Testis (tissue), 2 donors: ENCODE results near the gene SNAI3.

Source experiments
- POLR2A ChIP-seq: fragments of 450-650 bp; IDR thresholded peaks from one replicate; pipeline ENCODE4 v1.6.1; 2017; ENCODE audit warnings: antibody characterized with exemption, mild to moderate bottlenecking, moderate library complexity
- TF ChIP-seq, protein P1 (sequence below), 3 experiments: fragments of 450-650 bp in 2 of 3; fragments of 200-600 bp in 1 of 3; sonication (generic) in 1 of 3; IDR thresholded peaks; one replicate each; pipeline ENCODE4 v1.5.1; 2016 to 2019; ENCODE audit warnings: antibody characterized with exemption in 3 of 3, mild to moderate bottlenecking in 2 of 3, moderate library complexity in 1 of 3

DNA sequence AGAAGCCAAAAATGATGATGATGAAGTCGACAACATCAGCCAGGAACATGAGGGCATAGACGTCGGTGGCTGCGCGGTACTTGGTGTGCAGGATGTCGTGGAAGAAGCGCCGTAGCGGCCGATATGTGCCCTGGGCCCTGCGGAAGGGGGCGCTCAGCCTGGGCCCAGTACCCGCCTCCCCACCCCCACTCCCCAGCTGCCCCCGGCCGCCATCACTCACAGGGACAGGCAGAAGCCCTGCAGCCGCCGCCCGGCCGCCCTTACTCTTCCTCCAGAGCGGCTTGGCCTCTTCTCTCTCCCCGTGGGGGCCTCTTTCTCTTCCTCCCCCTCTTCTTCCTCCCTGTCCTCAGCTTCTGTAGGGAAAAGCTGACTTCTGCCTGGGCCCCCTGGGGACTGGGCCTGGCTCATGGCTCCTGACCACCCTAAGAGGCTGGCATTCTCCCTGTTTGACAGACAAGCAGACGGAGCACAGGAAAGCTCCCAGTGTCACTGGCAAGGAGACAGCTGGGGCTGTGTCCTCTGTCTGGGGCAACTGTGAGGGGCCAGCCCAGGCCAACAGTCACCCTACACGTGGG, 34.2 kb upstream of the SNAI3 start:
- TF ChIP-seq, protein P1, sequence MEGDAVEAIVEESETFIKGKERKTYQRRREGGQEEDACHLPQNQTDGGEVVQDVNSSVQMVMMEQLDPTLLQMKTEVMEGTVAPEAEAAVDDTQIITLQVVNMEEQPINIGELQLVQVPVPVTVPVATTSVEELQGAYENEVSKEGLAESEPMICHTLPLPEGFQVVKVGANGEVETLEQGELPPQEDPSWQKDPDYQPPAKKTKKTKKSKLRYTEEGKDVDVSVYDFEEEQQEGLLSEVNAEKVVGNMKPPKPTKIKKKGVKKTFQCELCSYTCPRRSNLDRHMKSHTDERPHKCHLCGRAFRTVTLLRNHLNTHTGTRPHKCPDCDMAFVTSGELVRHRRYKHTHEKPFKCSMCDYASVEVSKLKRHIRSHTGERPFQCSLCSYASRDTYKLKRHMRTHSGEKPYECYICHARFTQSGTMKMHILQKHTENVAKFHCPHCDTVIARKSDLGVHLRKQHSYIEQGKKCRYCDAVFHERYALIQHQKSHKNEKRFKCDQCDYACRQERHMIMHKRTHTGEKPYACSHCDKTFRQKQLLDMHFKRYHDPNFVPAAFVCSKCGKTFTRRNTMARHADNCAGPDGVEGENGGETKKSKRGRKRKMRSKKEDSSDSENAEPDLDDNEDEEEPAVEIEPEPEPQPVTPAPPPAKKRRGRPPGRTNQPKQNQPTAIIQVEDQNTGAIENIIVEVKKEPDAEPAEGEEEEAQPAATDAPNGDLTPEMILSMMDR (IDR thresholded peaks at IDR 0.05): no peak
- TF ChIP-seq POLR2A: no peak
